NB4 (cell line): ENCODE data around the gene SDF2L1.

ENCODE experiments used
- MYC ChIP-seq: IDR thresholded peaks from 2 replicates; pipeline ENCODE4 v1.6.1; 2011; ENCODE audit warnings: low read depth, low read length
- POLR2A ChIP-seq: IDR thresholded peaks from 2 replicates; pipeline ENCODE4 v1.6.1; 2011; ENCODE audit warnings: mild to moderate bottlenecking; ENCODE audit not compliant: insufficient read length; ENCODE audit errors: extremely low read depth
- TF ChIP-seq, protein P1 (sequence below): IDR thresholded peaks from one replicate; pipeline ENCODE4 v1.5.1; 2012; ENCODE audit warnings: low read depth, low read length

DNA sequence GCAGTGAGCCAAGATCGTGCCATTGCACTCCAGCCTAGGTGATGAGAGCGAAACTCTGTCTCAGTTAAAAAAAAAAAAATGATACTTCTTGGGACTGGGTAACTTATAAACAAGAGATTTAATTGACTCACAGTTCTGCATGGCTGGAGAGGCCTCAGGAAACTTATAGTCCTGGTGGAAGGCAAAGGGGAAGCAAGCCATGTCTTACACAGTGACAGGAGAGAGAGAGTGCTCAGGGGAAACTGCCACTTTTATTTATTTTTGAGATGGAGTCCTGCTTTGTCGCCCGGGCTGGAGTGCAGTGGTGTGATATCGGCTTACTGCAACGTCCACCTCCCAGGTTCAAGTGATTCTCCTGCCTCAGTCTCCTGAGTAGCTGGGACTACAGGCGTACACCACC lies 8.2 kb downstream of the SDF2L1 start:
- TF ChIP-seq, protein P1, sequence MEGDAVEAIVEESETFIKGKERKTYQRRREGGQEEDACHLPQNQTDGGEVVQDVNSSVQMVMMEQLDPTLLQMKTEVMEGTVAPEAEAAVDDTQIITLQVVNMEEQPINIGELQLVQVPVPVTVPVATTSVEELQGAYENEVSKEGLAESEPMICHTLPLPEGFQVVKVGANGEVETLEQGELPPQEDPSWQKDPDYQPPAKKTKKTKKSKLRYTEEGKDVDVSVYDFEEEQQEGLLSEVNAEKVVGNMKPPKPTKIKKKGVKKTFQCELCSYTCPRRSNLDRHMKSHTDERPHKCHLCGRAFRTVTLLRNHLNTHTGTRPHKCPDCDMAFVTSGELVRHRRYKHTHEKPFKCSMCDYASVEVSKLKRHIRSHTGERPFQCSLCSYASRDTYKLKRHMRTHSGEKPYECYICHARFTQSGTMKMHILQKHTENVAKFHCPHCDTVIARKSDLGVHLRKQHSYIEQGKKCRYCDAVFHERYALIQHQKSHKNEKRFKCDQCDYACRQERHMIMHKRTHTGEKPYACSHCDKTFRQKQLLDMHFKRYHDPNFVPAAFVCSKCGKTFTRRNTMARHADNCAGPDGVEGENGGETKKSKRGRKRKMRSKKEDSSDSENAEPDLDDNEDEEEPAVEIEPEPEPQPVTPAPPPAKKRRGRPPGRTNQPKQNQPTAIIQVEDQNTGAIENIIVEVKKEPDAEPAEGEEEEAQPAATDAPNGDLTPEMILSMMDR: no peak
- TF ChIP-seq MYC: no peak
- no peak for TF ChIP-seq POLR2A
